ENCODE measurements around the gene SNRPA.
"Not testable (repeated sequence)": the region's sequence is repeated elsewhere in the genome, so short reads cannot be mapped to it uniquely, and the experiment has no call there.

Gene SNRPA

DNA sequence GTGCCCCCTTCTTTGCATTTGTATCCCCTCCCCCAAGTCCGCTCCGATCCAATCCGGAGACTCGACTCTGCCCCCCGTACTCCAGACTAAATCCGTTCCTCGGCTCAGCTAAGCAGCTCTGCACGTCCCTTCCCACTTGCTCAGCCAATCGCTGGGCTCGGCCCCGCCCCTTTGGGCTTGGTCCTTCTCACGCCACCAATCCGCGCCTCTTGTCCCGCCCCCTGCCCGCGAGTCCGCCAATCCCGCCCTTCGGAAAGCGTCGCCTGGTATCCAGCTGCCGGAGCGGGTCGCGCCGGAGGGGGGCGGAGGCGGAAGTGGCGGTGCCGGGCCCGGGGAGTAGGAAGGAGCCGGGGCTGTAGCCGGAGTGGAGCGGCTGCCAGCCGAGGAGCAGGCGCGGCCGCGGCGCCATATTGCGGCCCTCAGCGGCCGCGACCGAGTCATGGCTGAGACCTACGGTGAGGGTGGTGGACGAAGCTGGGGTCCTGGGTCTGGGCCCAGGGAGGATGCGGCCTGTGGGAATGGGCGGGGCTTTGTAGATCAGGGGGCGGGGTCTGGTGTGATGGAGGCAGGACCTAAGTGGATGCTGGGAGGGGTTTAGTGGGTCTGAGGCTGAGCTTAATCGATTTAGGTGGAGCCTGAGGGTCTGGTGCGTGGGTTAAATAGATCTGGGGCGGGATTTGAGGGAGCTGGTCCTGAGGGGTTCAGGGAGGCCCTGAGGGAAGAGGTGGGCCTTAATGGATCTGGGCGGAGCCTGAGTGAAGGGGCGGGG lies 27.1 kb downstream of the SNRPA start, which contains the start of gene RAB4B:
TSS of gene RAB4B (plus strand) at position 311 of the 769 bp plus-strand sequence. CDS start at position 440, 129 bp downstream.
- peak; percentile 100 for DNase-seq

DNA sequence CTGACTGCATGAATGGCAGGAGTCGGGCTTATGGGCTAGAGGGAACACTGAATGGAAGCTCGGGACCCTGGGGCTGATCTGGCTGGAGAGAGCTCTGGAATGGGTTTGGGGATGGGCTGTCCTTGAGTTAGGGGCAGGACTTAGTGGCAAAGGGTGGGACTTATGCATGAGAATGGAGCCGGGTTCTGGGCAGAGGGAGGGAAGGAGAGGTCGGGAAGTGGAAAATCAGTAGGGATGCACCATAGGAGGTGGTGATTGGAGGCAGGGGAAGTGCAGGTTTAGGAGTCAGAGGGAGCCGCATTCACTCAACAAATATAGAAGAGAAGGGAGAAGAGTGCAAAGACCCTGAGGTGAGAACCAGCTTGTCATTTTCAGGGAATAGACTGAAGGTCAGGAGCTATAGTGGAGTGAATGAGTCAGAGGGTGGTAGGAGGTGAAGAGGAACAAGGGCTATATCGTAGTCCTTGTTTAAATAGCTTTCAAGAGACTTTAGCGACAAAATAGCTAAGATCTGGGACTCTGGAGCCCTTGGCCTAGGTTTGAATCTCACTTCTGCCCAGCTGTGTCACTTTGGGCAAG lies 27.8 kb downstream of the SNRPA start:
- DNase-seq: no peak

DNA sequence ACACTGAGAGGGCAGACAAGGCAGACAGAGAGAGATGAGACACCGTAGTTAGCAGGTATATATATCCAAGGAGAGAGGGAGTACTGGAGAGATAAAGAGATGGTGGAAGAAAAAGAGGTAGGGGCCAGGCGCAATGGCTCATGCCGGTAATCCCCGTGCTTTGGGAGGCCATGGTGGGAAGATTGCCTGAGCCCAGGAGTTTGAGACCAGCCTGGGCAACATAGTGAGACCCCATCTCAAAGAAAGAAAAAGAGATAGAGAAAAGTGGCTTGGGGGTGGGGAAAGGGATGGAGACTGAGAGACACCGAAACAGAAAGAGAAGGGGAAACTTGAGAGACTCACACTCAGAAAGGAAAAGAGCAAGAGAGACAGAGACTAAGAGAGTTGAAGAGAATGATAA lies 29.6 kb downstream of the SNRPA start:
- no peak for DNase-seq

DNA sequence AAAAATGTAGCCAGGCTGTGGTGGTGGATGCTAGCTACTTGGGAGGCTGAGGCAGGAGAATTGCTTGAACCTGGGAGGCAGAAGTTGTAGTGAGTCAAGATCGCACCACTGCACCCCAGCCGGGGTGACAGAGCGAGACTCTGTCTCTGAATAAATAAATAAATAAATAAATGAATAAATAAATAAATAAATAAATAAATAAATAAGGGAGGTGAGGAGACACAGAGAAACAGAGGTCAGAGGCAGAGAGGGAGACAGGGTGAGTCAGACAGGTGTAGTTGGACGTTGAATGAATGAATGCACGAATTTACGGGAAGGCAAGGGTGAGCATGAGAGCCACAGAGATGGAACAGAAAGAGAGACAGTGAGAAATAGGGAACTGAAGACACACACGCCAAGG lies 30.1 kb downstream of the SNRPA start:
- DNase-seq: no peak

DNA sequence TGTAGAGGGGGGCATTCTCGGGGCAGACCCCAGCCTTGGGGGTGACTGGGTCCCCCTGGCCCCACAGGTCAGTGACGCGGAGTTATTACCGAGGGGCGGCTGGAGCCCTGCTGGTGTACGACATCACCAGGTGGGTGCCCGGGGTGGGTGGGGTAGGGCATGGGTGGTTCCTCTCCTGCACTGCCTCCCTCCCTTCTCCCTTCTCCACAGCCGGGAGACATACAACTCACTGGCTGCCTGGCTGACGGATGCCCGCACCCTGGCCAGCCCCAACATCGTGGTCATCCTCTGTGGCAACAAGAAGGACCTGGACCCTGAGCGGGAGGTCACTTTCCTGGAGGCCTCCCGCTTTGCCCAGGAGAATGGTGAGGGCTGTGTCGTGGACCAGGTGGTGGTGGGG lies 32.7 kb downstream of the SNRPA start:
- DNase-seq: no peak

DNA sequence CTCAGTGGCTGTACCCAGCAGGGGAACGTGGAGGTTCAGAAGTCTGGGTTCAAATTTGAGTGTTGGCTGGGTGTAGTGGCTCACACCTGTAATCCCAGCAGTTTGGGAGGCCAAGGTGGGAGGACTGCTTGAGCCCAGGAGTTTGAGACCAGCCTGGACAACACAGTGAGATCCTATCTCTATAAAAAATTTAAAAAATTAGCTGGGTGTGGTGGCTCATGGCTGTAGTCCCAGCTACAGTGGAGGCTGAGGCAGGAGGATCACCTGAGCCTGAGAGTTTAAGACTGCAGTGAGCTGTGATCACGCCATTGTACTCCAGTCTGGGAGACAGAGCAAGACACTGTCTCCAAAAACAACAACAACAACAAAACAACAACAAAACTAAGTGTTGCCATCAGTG lies 33.1 kb downstream of the SNRPA start:
- not testable (repeated sequence) for DNase-seq

DNA sequence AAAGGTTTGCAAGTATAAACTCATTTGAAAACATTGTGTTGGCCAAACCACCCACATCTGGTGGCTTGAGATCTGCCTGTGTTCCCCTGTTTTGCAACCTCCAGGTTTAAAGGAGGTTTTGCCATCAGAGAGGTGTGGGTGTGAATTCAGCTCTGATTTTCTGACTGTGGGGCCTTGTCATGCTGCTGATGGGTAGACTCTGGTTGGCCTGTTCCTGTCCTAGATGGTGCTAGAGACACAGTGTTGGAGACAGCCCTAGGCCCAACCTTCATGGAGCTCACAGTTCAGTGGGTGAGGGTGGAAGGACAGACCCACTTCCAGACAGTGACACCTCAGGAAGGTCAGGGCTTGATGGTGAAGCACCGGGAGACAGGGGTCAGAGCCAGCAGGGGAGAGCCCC lies 34.5 kb downstream of the SNRPA start:
- DNase-seq: no peak

DNA sequence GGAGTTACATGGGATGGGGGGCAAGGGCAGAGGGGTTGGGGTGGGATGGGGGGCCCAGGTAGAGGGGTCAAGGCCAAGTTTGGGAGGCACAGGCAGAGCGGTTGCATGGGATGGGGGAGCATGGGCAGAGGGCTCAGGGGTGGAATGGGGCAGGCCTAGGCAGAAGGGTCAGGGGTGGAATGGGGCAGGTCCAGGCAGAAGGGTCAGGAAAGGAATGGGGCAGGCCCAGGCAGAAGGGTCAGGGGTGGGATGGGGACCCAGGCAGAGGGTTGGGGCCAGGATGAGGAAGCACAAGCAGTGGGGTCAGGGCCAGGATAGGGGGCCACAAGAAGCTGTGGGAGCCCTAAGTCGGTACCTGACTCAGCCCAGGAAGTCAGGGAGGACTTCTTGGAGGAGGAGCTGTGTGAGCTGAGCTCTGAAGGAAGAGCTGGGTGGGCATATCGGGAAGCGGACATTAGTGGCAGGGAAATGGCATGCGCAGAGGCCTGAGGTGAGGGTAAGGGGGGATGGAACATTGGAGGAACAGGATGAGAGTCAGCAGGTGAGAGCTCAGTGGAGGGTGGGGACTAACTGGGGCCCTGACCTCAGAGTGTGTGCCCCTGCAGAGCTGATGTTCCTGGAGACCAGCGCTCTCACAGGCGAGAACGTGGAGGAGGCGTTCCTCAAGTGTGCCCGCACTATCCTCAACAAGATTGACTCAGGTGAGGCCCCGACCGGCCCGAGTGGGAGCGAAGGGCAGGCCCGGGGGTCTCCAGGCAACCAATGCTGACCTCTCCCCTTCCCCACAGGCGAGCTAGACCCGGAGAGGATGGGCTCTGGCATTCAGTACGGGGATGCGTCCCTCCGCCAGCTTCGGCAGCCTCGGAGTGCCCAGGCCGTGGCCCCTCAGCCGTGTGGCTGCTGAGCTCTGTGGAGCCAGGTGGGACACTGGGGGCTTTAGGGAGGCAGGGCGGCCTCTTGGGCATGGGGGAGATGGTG lies 35.3 kb downstream of the SNRPA start:
- DNase-seq: no peak

DNA sequence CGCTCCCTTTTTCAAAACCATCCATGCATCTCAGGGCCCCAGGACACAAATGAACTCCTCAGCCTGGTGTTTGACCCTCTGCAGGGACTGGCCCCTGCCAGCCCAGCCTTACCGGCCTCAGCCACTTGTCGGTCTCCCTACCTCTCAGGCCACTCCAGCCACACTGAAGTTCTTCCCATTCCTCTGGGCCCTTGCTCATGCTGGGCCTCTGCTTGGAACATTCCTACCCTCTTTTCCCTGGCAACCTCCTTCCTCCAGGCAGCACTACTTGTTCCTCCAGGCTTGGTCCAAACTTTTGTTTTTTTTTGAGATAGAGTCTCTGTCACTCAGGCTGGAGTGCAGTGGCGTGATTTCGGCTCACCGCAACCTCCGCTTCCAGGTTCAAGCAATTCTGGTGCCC lies 40.3 kb downstream of the SNRPA start:
- no peak for DNase-seq

DNA sequence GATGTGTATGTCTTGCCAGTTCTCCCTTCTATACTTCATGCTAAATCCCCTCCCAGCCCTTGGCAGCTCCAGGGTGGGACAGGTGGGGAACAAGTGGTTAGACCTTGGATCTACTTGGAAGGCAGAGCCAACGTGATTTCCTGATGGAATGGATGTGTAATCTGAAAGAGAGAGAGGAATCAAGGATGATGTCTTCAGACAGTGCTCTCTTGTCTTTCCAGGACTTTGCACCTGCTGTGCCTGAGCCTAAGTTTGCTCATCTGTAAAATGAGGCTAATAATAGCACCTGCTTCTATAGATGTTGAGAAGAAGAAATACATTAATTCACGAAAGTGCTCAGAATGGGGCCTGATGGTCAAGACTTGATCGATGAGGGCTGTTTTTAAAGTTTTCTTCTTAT lies 41.0 kb downstream of the SNRPA start:
- no peak for DNase-seq

DNA sequence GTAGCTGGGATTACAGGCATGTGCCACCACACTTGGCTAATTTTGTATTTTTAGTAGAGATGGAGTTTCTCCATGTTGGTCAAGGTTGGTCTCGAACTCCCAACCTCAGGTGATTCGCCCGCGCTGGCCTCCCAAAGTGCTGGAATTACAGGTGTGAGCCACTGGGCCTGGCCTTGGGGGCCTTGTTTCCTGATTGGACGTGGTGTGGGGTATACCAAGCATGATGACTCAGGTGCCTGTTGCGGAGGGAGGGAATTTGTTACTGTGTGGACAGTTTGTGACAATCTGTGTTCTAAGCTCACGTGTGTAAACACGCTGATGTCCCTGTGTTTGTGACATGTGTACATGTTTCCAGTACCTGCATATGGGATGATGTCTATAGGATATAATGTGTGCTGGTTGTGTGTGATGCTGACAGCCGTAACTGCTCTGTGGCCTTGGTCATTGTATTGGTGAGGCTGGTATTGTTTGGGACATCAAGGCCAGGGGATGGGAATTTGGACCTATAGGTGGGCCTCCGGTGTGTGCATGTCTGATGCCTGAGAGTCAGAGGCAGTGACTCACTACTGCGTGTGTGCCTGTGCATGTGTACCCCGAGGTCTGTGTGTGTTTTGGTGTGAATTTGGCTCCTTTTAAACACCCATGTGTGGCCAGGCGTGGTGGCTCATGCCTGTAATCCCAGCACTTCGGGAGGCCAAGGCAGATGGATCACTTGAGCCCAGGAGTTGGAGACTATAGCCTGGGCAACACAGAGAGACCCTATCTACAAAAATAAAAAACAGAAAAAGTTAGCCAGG lies 46.4 kb downstream of the SNRPA start:
- no peak for DNase-seq

DNA sequence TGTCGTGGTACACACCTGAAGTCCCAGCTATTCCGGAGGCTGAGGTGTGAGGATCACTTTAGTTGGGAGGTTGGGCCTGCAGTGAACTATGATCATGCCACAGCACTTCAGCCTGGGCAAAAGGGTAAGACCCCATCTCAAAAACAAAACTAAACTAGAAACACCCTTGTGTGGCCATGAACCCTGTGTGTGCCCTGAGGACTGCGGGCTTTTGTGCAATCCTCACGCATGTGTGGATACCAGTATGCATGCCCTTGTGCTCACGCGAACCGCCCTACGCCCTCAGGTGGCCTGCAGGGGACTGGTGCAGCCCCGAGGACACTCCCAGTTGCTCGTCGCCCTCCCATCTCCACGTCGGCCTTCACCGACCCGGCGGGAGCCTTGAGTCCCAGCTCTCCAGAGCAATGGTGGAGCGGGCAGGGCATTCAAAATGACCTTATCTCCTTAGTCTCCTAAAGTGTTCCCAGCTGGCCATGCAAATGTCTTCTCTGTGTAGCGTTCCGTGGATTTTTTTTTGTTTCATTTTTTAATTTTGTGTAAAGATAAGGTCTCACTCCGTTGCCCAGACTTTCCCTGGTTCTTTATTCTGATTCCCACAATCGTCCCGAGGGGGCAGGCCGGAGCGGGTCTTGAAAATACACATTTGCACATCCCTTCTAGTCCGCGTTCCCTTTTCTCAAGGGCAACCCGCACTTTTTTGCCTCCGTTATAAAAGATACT lies 47.1 kb downstream of the SNRPA start:
- DNase-seq: peak; percentile 47 to 53

DNA sequence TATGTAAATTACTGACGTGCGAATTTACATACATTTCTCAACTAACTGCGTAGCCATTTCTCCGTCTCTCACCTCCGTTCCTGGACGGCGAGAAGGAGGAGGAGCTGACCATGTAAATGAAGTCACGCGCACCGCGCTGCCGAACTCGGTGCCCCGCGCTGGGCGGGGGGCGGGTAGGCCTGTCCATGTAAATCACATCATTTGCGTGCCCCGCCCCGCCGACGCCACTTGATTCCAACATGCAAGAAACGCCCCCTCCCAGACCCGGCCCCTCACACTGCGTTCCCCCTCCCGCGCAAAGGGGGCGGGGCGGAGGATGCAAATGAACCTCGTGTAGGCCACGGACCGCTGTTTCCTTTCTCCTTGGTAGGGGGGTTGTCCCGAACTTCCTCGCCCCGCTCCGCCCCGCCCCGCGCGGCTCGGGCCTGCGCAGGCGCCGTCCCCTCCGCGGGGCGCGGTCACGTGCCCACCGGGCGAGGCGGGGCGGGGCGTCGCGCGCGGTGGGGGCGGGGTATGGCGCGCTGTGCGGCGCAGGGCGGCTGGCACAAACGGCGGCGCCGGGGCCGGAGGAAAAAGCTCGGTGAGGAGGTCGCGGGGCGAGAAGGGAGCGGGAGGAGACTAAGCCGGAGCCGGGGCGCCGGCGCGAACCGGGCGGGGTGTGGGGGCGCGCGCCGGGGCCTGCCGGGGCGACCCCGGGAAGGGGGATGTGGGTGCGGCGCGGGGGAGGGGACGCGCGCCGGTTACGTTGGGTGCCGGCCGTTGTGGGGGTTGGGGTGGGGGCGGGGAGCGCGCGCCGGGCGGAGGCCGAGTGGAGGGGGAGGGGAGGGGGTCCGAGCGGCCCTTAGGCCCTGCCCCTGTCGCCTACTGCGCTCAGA lies 47.9 kb downstream of the SNRPA start, which contains the start of gene EGLN2:
TSS of gene EGLN2 (plus strand) at position 509 of the 875 bp plus-strand sequence. CDS start 1,382 bp downstream, outside the sequence.
- DNase-seq: peak; percentile 99 to 100

DNA sequence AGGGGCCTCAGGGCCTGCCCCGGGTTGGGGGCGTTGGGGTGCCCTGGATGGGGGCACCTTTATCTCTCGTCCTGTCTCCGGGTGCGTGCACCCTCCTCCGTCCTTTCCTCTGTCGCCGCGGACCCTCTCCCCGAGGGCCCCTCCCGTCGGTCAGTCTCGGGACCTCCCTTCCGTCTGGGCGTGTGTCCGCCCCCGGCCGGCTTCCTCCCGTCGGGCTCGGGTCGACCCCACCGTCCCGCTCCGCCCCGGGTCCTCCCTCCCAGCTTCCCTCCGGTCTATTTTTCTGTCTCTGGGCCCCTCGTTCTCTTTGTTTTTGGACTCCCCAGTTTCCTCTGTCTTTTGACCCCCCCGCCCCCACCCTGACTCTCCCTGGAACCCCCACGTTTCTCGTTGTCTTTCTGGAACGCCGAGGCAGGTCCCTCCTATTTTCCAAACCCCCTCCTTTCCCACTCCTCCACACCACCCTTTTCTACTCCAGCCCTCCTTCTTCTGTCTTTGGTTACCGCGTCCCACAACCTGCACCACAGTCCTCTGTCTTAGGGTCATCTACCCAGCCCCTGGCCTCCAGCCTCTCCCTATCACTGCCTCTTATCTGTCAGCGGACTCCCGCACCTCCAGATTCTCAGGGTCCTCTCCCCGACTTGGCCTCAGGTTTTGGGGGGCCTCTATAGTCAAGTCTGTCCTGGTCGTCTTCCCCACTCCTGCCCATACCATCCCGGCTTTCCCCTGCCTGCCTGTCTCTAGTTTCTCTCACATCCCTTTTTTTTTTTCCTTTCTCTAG lies 48.7 kb downstream of the SNRPA start:
- DNase-seq: no peak

DNA sequence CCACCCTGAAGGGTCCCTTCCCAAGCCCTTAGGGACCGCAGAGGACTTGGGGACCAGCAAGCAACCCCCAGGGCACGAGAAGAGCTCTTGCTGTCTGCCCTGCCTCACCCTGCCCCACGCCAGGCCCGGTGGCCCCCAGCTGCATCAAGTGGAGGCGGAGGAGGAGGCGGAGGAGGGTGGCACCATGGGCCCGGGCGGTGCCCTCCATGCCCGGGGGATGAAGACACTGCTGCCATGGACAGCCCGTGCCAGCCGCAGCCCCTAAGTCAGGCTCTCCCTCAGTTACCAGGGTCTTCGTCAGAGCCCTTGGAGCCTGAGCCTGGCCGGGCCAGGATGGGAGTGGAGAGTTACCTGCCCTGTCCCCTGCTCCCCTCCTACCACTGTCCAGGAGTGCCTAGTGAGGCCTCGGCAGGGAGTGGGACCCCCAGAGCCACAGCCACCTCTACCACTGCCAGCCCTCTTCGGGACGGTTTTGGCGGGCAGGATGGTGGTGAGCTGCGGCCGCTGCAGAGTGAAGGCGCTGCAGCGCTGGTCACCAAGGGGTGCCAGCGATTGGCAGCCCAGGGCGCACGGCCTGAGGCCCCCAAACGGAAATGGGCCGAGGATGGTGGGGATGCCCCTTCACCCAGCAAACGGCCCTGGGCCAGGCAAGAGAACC lies 49.5 kb downstream of the SNRPA start:
- no peak for DNase-seq

DNA sequence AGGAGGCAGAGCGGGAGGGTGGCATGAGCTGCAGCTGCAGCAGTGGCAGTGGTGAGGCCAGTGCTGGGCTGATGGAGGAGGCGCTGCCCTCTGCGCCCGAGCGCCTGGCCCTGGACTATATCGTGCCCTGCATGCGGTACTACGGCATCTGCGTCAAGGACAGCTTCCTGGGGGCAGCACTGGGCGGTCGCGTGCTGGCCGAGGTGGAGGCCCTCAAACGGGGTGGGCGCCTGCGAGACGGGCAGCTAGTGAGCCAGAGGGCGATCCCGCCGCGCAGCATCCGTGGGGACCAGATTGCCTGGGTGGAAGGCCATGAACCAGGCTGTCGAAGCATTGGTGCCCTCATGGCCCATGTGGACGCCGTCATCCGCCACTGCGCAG lies 50.0 kb downstream of the SNRPA start:
- no peak for DNase-seq

DNA sequence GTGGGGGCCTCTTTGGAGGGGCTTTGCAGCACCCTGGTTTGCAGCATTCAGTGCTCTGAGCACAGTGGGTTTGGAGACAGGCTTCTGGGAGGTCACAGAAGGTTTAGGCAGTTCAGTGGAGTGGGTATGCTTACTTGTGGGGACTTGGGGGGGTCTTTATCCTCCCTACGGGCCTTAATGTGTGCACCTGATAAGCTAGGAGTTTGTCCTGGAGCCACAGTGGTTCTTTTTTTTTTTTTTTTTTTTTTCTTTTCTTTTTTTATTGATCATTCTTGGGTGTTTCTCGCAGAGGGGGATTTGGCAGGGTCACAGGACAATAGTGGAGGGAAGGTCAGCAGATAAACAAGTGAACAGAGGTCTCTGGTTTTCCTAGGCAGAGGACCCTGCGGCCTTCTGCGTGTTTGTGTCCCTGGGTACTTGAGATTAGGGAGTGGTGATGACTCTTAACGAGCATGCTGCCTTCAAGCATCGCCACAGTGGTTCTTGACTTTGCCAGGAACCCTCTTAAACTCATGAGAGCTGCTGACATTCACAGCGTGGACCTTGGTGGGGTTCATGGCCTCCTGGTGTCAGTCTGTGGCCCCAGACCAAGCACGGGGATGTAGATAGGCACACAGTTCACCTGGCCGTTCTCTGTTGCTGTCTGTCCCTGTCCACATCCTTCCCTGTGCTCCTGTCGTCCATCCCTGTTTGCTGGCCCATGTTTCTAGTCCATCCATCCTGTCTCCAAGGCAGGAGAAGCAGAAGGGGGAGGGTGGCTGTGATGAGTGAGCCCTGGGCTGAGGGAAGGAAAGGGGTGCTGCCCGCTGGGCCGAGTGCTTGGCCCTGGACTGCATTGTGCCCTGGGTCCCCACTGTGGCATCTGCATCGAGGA lies 50.7 kb downstream of the SNRPA start:
- DNase-seq: no peak

Measured in NCI-H1930 (cell line).